ENCODE measurements around the gene SCARF2. TPM values are rescaled to one million over a fixed set of nuclear protein-coding genes. Genes with fewer than 3 reads are reported as not detected.
"Not testable (repeated sequence)": the region's sequence is repeated elsewhere in the genome, so short reads cannot be mapped to it uniquely, and the experiment has no call there.

The SCARF2 gene
- total RNA-seq, 1 donor from 2014 or later: 23.4 TPM

DNA sequence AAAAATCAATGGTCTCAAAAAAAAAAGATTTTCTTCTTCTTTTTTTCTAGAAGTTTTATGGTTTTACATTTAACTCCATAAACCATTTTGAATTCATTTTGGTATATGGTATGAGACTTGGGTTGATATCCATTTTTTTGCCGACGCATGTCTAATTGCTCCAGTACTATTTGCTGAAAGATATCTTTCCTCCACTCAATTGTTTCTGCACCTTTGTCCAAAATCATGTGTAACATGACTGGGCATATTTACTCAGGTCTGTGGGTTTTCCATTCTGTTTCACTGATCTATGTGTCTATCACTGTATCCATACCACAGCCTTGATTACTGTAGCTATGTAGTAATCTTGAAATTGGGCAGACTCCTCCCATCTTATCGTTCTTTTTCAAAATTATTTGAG lies 15.6 kb upstream of the SCARF2 start:
- H3K36me3 Mint-ChIP-seq (ENCODE audit: low read depth): peaks cover 8% of the 10 kb centered on the region
- no peaks in the 10 kb centered on the region for H3K9me3 Mint-ChIP-seq
- no peak overlapping the region for H3K4me3 Mint-ChIP-seq
- H3K27me3 Mint-ChIP-seq (ENCODE audit: low read depth): no peaks in the 10 kb centered on the region
- no peak overlapping the region for H3K27ac Mint-ChIP-seq (ENCODE audit: unreplicated experiment)
- peaks cover 11% of the 10 kb centered on the region for H3K4me1 Mint-ChIP-seq
- no peak for DNase-seq (ENCODE audit: low read depth, low spot score)
- TF ChIP-seq, protein P1, sequence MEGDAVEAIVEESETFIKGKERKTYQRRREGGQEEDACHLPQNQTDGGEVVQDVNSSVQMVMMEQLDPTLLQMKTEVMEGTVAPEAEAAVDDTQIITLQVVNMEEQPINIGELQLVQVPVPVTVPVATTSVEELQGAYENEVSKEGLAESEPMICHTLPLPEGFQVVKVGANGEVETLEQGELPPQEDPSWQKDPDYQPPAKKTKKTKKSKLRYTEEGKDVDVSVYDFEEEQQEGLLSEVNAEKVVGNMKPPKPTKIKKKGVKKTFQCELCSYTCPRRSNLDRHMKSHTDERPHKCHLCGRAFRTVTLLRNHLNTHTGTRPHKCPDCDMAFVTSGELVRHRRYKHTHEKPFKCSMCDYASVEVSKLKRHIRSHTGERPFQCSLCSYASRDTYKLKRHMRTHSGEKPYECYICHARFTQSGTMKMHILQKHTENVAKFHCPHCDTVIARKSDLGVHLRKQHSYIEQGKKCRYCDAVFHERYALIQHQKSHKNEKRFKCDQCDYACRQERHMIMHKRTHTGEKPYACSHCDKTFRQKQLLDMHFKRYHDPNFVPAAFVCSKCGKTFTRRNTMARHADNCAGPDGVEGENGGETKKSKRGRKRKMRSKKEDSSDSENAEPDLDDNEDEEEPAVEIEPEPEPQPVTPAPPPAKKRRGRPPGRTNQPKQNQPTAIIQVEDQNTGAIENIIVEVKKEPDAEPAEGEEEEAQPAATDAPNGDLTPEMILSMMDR (conservative IDR thresholded peaks at IDR 0.05): no peak

DNA sequence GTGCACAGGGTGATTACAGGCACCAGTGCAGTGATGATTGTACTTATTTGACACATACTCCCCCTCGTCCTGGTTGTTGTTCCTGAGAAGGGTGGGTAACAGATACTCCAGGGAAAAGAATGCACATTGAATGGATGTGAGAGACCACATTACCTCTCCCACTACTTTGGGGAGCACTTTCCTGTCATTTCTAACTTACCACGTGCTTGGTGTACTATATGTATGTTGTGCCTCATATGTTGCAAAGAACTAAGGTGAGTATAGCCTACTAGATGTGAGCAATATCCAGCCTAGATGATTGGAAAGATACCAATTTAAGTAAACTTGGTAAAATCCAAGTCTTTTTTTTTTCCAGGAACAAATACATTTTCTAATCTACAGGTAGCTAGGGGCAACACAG lies 14.3 kb upstream of the SCARF2 start:
- Mint-ChIP-seq H3K27me3 (ENCODE audit: low read depth) (no peaks in the 10 kb centered on the region), H3K27ac (ENCODE audit: unreplicated experiment) (peak overlapping the region; percentile 40), H3K4me3 (no peak overlapping the region), H3K9me3 (no peaks in the 10 kb centered on the region), H3K4me1 (peaks cover 16% of the 10 kb centered on the region), H3K36me3 (ENCODE audit: low read depth) (peaks cover 8% of the 10 kb centered on the region)
- TF ChIP-seq, protein P1 (conservative IDR thresholded peaks at IDR 0.05): no peak
- no peak for DNase-seq (ENCODE audit: low read depth, low spot score)

DNA sequence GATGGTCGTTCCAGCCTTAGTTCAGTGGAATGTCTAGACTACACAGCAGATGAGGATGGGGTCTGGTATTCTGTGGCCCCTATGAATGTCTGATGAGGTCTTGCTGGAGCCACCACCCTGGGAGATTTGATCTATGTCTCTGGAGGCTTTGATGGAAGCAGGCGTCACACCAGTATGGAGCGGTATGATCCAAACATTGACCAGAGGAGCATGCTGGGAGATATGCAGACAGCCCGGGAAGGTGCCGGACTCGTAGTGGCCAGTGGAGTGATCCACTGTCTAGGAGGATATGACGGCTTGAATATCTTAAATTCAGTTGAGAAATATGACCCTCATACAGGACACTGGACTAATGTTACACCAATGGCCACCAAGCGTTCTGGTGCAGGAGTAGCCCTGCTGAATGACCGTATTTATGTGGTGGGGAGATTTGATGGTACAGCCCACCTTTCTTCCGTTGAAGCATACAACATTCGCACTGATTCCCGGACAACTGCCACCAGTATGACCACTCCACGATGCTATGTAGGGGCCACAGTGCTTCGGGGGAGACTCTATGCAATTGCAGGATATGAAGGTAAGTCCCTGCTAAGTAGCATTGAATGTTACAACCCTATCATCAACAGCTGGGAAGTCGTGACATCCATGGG lies 13.6 kb upstream of the SCARF2 start:
- not testable (repeated sequence) for H3K4me3 Mint-ChIP-seq; H3K27ac Mint-ChIP-seq (ENCODE audit: unreplicated experiment); DNase-seq (ENCODE audit: low read depth, low spot score); H3K27me3 Mint-ChIP-seq (ENCODE audit: low read depth); H3K9me3 Mint-ChIP-seq
- H3K4me1 Mint-ChIP-seq: peaks cover 17% of the 10 kb centered on the region
- peaks cover 12% of the 10 kb centered on the region for H3K36me3 Mint-ChIP-seq (ENCODE audit: low read depth)

DNA sequence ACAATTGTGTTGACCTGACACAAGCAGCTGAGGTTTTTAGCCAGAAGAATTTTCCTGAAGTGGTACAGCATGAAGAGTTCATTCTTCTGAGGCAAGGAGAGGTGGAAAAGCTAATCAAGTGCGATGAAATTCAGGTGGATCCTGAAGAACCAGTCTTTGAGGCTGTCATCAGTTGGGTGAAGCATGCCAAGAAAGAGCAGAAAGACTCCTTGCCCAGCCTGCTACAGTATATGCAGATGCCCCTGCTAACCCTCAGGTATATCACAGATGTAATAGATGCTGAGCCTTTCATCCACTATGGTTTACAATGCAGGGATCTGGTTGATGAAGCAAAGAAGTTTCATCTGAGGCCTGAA lies 12.9 kb upstream of the SCARF2 start:
- Mint-ChIP-seq H3K4me3 (no peak overlapping the region), H3K27me3 (ENCODE audit: low read depth) (no peaks in the 10 kb centered on the region), H3K4me1 (peaks cover 10% of the 10 kb centered on the region), H3K27ac (ENCODE audit: unreplicated experiment) (no peak overlapping the region), H3K36me3 (ENCODE audit: low read depth) (peaks cover 12% of the 10 kb centered on the region), H3K9me3 (no peaks in the 10 kb centered on the region)
- no peak for DNase-seq (ENCODE audit: low read depth, low spot score)
- TF ChIP-seq, protein P1 (conservative IDR thresholded peaks at IDR 0.05): no peak

DNA sequence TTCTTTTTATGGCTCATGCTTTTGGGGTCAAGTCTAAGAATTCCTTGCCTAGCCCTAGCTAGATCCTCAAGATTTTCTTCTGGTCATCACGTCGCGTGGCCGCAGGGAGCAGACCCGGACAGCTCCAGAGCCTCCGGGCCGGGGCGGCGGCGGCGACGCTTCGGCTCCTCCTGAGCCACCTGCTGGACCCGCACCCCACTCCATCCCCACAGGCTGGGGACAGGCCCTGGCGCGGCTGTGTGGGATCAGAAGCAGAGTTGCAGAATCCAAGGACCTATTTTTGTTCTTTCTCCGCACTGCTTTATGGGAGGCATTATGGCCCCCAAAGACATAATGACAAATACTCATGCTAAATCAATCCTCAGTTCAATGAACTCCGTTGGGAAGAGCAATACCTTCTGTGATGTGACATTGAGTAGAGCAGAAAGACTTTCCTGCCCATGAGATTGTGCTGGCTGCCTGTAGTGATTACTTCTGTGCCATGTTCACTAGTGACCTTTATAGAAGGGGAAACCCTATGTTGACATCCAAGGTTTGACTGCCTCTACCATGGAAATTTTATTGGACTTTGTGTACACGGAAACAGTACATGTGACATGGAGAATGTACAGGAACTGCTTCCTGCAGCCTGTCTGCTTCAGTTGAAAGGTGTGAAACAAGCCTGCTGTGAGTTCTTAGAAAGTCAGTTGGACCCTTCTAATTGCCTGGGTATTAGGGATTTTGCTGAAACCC lies 12.4 kb upstream of the SCARF2 start:
- DNase-seq (ENCODE audit: low read depth, low spot score): no peak
- Mint-ChIP-seq H3K27ac (ENCODE audit: unreplicated experiment) (no peak overlapping the region), H3K4me3 (no peak overlapping the region), H3K4me1 (peaks cover 10% of the 10 kb centered on the region), H3K9me3 (no peaks in the 10 kb centered on the region), H3K36me3 (ENCODE audit: low read depth) (peaks cover 8% of the 10 kb centered on the region), H3K27me3 (ENCODE audit: low read depth) (no peaks in the 10 kb centered on the region)
- TF ChIP-seq, protein P1 (conservative IDR thresholded peaks at IDR 0.05): no peak

DNA sequence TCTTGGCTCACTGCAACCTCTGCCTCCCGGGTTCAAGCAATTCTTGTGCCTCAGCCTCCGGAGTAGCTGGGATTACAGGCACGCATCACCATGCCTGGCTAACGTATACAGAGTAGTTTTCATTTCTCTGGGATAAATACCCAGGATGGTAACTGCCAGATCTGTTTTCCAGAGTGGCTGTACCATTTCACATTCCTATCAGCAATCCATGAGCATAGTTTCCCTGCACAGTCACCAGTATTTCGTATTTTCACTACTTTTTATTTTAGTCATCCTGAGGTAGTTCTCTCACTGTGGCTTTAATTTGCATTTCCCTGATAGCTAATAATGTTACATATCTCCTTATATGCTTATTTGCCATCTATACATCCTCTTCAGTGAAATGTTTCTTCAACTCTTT lies 11.0 kb upstream of the SCARF2 start:
- TF ChIP-seq, protein P1 (conservative IDR thresholded peaks at IDR 0.05): no peak
- H3K27me3 Mint-ChIP-seq (ENCODE audit: low read depth): no peaks in the 10 kb centered on the region
- H3K4me3 Mint-ChIP-seq: no peak overlapping the region
- peaks cover 10% of the 10 kb centered on the region for H3K4me1 Mint-ChIP-seq
- no peak overlapping the region for H3K27ac Mint-ChIP-seq (ENCODE audit: unreplicated experiment)
- DNase-seq (ENCODE audit: low read depth, low spot score): no peak
- peaks cover 13% of the 10 kb centered on the region for H3K36me3 Mint-ChIP-seq (ENCODE audit: low read depth)
- no peaks in the 10 kb centered on the region for H3K9me3 Mint-ChIP-seq

Data from neural crest cell (in vitro differentiated cells).